H1 (cell line): ENCODE data around the gene PKNOX1.

ENCODE experiments used
- CHD7 ChIP-seq: fragments of 300-600 bp; sonication (generic); IDR thresholded peaks from 2 replicates; pipeline ENCODE4 v1.7.1; 2012; ENCODE audit warnings: low read length, moderate library complexity, mild to moderate bottlenecking, inconsistent platforms; ENCODE audit not compliant: insufficient replicate concordance
- CTCF ChIP-seq, 3 experiments: IDR thresholded peaks; 1 replicate in 2 of 3; 2 replicates in 1 of 3; pipeline versions ENCODE4 v1.5.1 to v1.6.1; 2011; ENCODE audit warnings: low read length in 3 of 3, mild to moderate bottlenecking in 3 of 3, inconsistent platforms in 2 of 3, low read depth in 1 of 3, moderate library complexity in 1 of 3; ENCODE audit not compliant: insufficient read depth in 1 of 3; ENCODE audit errors: control extremely low read depth in 1 of 3
- EP300 ChIP-seq, 2 experiments: IDR thresholded peaks; 1 replicate in 1 of 2; 2 replicates in 1 of 2; pipeline ENCODE4 v1.6.1; 2011 to 2012; ENCODE audit warnings: low read depth in 2 of 2, low read length in 2 of 2, mild to moderate bottlenecking in 2 of 2, borderline replicate concordance in 1 of 2, inconsistent platforms in 1 of 2, moderate library complexity in 1 of 2

GRCh38 chr21:42971897-42972275, 2.5 kb upstream of the PKNOX1 start:
- no peak for TF ChIP-seq CHD7
- no peak for TF ChIP-seq CTCF (IDR thresholded peaks at IDR 0.05; ENCODE audit: control extremely low read depth in 1 of 3, insufficient read depth in 1 of 3, low read depth in 1 of 3, low read length in 3 of 3)
- no peak for TF ChIP-seq EP300 (IDR thresholded peaks at IDR 0.05; ENCODE audit: borderline replicate concordance in 1 of 2, low read depth in 2 of 2, low read length in 2 of 2)
